ENCODE data around the gene AQP5.

AQP5 gene

GRCh38 chr12:49972129-49972528 lies 10.5 kb downstream of the AQP5 start:
- TF ChIP-seq, protein P1, sequence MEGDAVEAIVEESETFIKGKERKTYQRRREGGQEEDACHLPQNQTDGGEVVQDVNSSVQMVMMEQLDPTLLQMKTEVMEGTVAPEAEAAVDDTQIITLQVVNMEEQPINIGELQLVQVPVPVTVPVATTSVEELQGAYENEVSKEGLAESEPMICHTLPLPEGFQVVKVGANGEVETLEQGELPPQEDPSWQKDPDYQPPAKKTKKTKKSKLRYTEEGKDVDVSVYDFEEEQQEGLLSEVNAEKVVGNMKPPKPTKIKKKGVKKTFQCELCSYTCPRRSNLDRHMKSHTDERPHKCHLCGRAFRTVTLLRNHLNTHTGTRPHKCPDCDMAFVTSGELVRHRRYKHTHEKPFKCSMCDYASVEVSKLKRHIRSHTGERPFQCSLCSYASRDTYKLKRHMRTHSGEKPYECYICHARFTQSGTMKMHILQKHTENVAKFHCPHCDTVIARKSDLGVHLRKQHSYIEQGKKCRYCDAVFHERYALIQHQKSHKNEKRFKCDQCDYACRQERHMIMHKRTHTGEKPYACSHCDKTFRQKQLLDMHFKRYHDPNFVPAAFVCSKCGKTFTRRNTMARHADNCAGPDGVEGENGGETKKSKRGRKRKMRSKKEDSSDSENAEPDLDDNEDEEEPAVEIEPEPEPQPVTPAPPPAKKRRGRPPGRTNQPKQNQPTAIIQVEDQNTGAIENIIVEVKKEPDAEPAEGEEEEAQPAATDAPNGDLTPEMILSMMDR (IDR thresholded peaks at IDR 0.05; ENCODE audit: insufficient read depth, missing control alignments), result no peak
- FAIRE-seq, result no peak
- no peak for DNase-seq (ENCODE audit: insufficient read length, low spot score)

DNA sequence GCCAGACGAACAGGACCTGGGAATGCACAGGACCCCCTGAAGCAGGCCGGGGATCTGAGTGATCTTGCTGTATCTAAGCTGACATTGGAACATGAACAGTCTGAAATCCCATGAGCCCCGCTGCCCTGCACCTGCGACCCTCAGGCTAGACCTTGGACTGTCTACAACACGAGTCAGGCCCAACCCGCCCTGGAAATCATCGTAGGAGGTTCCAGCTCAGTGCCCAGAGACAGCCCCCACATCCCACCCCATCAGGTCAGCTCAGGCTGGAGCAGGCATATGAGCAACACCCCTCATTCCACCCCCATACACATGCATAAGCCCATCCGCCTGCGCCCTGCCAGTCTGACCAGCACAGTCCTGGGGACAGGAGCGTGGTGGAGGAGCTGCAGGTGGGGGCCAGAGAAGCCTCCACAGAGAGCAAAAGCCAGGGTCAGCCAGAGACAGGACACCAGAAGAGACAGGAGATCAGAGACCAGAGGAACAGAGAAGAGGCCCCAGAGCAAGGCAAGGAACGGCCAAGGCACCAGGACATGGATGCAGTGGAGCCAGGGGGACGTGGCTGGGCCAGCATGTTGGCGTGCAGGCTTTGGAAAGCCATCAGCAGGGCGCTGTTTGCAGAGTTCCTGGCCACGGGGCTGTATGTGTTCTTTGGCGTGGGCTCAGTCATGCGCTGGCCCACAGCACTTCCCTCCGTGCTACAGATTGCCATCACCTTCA lies 11.1 kb downstream of the AQP5 start, which contains the start of gene AQP6:
TSS of gene AQP6 (plus strand) at position 307 of the 720 bp plus-strand sequence. CDS start at position 534, 227 bp downstream.
- TF ChIP-seq, protein P1 (IDR thresholded peaks at IDR 0.05; ENCODE audit: insufficient read depth, missing control alignments), result no peak
- FAIRE-seq (no peak), DNase-seq (ENCODE audit: insufficient read length, low spot score) (no peak)

DNA sequence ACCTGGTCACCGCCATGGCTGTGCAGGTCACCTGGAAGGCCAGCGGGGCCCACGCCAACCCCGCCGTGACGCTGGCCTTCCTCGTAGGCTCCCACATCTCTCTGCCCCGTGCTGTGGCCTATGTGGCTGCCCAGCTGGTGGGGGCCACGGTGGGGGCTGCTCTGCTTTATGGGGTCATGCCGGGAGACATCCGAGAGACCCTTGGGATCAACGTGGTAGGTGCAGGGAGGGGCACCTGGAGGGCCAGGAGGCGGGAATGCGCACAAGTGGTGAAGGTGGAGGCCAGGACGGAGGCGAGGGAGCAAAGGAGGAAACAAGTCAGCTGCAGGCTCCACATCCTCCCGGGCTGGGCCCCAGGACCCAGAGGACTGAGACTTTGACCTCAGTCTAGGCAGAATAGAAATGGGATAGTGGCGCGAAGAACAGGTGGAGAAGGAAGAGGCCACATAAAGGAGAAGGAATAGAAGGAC lies 11.7 kb downstream of the AQP5 start:
- DNase-seq (ENCODE audit: insufficient read length, low spot score) (no peak), FAIRE-seq (no peak)
- TF ChIP-seq, protein P1 (IDR thresholded peaks at IDR 0.05; ENCODE audit: insufficient read depth, missing control alignments), result no peak

DNA sequence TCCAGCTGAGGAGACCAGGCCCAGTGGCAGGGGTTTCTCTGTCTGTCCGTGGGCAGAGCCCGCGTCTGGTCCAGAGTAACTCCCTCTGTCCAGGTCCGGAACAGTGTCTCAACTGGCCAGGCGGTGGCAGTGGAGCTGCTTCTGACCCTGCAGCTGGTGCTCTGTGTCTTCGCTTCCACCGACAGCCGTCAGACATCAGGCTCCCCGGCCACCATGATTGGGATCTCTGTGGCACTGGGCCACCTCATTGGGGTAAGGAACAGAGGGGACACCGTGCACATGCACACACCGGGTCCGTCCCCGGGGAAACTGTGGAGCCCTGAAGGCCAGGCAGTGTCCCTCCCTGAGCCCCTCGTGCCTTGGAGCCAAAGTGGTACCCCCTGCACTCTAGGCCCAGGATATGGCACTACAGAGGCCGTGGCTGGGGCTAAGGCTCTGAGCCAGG lies 12.6 kb downstream of the AQP5 start:
- TF ChIP-seq, protein P1 (IDR thresholded peaks at IDR 0.05; ENCODE audit: insufficient read depth, missing control alignments), result peak; percentile 60
- FAIRE-seq (no peak), DNase-seq (ENCODE audit: insufficient read length, low spot score) (no peak)

DNA sequence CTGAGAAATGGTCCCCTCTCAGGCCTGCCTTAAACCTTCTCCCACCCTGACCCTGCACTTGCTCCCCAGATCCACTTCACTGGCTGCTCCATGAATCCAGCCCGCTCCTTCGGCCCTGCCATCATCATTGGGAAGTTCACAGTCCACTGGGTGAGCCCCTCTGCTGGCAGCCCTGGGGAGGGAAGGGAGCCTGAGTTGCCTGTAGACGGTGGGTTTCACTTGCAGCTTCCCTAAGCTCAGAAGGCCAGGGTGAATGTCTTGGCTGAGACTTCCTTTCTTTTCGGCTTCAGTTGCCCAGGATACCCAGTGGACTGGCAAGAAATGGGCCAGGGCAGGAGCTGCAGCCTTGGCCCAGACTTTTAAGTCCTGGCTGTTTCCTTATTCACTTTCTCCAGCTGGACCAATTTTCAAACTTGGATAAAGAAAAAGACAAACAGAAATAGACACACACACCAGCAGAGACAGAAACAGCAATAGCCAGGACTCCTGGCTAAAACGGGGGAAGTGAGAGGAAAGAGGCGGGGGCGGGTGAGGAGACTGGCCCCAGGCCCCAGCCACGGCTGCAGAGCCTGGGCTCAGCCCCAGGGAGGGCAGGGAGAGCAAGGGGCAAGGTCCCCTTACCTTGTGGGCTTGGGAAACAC lies 13.1 kb downstream of the AQP5 start:
- no peak for DNase-seq (ENCODE audit: insufficient read length, low spot score)
- TF ChIP-seq, protein P1 (IDR thresholded peaks at IDR 0.05; ENCODE audit: insufficient read depth, missing control alignments), result no peak
- FAIRE-seq, result no peak

- FAIRE-seq, result no peak
- TF ChIP-seq, protein P1 (IDR thresholded peaks at IDR 0.05; ENCODE audit: insufficient read depth, missing control alignments), result no peak
- no peak for DNase-seq (ENCODE audit: insufficient read length, low spot score)
Measured at GRCh38 chr12:49975318-49975761, 13.7 kb downstream of the AQP5 start.

DNA sequence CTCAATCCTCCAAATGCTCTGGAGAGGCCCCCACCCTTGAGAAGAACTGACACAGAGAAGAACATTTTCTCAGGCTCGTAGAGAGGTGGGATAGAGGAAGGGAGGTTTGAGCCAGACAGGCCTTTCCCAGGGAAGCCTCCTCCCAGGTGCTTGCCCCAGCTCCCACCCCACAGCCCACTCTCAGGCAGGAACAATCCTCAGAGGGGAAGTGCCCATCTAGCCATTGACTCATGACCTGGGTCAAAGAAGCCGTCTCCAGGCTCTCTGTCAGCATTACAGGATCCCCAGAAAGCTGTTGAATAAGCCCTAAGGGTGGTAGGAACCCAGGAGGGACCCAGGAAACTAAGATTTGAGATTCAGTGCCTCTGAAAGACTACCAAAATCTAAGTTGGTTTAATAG lies 14.9 kb downstream of the AQP5 start:
- DNase-seq (ENCODE audit: insufficient read length, low spot score) (no peak), FAIRE-seq (no peak)
- TF ChIP-seq, protein P1 (IDR thresholded peaks at IDR 0.05; ENCODE audit: insufficient read depth, missing control alignments), result no peak
